H7 (cell line): ENCODE data around the gene CARD14. TPM values are rescaled to one million over a fixed set of nuclear protein-coding genes. Genes with fewer than 3 reads are reported as not detected.
"Not testable (repeated sequence)": the region's sequence is repeated elsewhere in the genome, so short reads cannot be mapped to it uniquely, and the experiment has no call there.

Source experiments
- DNase-seq: peaks from one replicate; pipeline ENCODE4 v3.0.0; 2012
- H3K27me3 ChIP-seq: 2 replicates; pipeline ENCODE4 v1.6.0; 2011; ENCODE audit warnings: mild to moderate bottlenecking, low read length; ENCODE audit not compliant: control insufficient read depth, insufficient read depth
- H3K36me3 ChIP-seq: replicated peaks from 2 replicates; pipeline ENCODE4 v1.5.1; 2011; ENCODE audit warnings: low read length; ENCODE audit not compliant: control insufficient read depth, insufficient read depth
- H3K4me3 ChIP-seq: 2 replicates; pipeline ENCODE4 v1.5.1; 2011; ENCODE audit warnings: low read depth, mild to moderate bottlenecking, control low read depth, low read length, moderate library complexity; ENCODE audit not compliant: insufficient read depth
- total RNA-seq: library from RNA; depleted of rRNA; stranded (reverse); fragments of >200 nt; shearing (Covaris generic); gene quantifications from 2 replicates; pipeline ENCODE4 v1.2.3, GENCODE V29; 2014

CARD14 gene
- total RNA-seq, 1 experiment from 2014 or later, result 0.55 TPM

GRCh38 chr17:80246726-80247125 lies 76.9 kb downstream of the CARD14 start:
- Histone ChIP-seq H3K4me3 (no peak overlapping the region), H3K27me3 (no peaks in the 10 kb centered on the region), H3K36me3 (peaks cover 1% of the 10 kb centered on the region)
- DNase-seq, result peak; percentile 47

GRCh38 chr17:80247561-80247960 lies 77.7 kb downstream of the CARD14 start:
- Histone ChIP-seq H3K27me3 (no peaks in the 10 kb centered on the region), H3K36me3 (peaks cover under 1% of the 10 kb centered on the region; the same call in 1 of the 2 replicates), H3K4me3 (no peak overlapping the region)
- DNase-seq, result peak; percentile 34

- peak; percentile 48 for DNase-seq
- Histone ChIP-seq H3K4me3 (no peak overlapping the region), H3K36me3 (peaks cover 2% of the 10 kb centered on the region)
Measured at GRCh38 chr17:80248001-80248893, 78.4 kb downstream of the CARD14 start.

GRCh38 chr17:80248894-80249710 lies 79.3 kb downstream of the CARD14 start:
- Histone ChIP-seq H3K27me3 (no peaks in the 10 kb centered on the region), H3K4me3 (no peak overlapping the region), H3K36me3 (peaks cover 2% of the 10 kb centered on the region)
- DNase-seq, result peak; percentile 48

More at GRCh38 chr17:80248001-80248893, 78.4 kb downstream of the CARD14 start:
- no peaks in the 10 kb centered on the region for H3K27me3 ChIP-seq

GRCh38 chr17:80251966-80252365 lies 82.1 kb downstream of the CARD14 start:
- peak; percentile 26 for DNase-seq
- Histone ChIP-seq H3K4me3 (no peak overlapping the region), H3K36me3 (peaks cover 2% of the 10 kb centered on the region), H3K27me3 (no peaks in the 10 kb centered on the region)

- DNase-seq, result peak; percentile 96
- no peak overlapping the region for H3K4me3 ChIP-seq
Measured at GRCh38 chr17:80252871-80253270, 83.0 kb downstream of the CARD14 start.

GRCh38 chr17:80253631-80254395 lies 84.0 kb downstream of the CARD14 start:
- H3K4me3 ChIP-seq, result no peak overlapping the region
- H3K27me3 ChIP-seq, result no peaks in the 10 kb centered on the region
- peaks cover 2% of the 10 kb centered on the region for H3K36me3 ChIP-seq
- DNase-seq, result peak; percentile 33

More at GRCh38 chr17:80252871-80253270, 83.0 kb downstream of the CARD14 start:
- Histone ChIP-seq H3K36me3 (peaks cover 2% of the 10 kb centered on the region), H3K27me3 (no peaks in the 10 kb centered on the region)

GRCh38 chr17:80254396-80255251 lies 84.8 kb downstream of the CARD14 start:
- no peak for DNase-seq
- no peak overlapping the region for H3K4me3 ChIP-seq
- peaks cover 2% of the 10 kb centered on the region; the same call in 1 of the 2 replicates for H3K36me3 ChIP-seq
- no peaks in the 10 kb centered on the region for H3K27me3 ChIP-seq

GRCh38 chr17:80256034-80256350 lies 86.2 kb downstream of the CARD14 start:
- DNase-seq, result no peak
- Histone ChIP-seq H3K4me3 (no peak overlapping the region), H3K27me3 (no peaks in the 10 kb centered on the region), H3K36me3 (peaks cover 2% of the 10 kb centered on the region; the same call in 1 of the 2 replicates)

- Histone ChIP-seq H3K36me3 (no peaks in the 10 kb centered on the region), H3K4me3 (no peak overlapping the region), H3K27me3 (no peaks in the 10 kb centered on the region)
- peak; percentile 54 for DNase-seq
Measured at GRCh38 chr17:80257716-80258213, 87.9 kb downstream of the CARD14 start.

- DNase-seq, H3K27me3 ChIP-seq: not testable (repeated sequence)
Measured at GRCh38 chr17:80258296-80258695, 88.5 kb downstream of the CARD14 start.

More at GRCh38 chr17:80258296-80258695, 88.5 kb downstream of the CARD14 start:
- not testable (repeated sequence) for H3K4me3 ChIP-seq, H3K36me3 ChIP-seq
